Loucy (cell line): ENCODE results near the gene ELAC1.
"Not testable (repeated sequence)": the region's sequence is repeated elsewhere in the genome, so short reads cannot be mapped to it uniquely, and the experiment has no call there.

Experiments used
- H2AFZ ChIP-seq: fragments of 200-600 bp; sonication (generic); 2 replicates; pipeline ENCODE4 v1.6.0; 2016; ENCODE audit warnings: antibody characterized with exemption, mild to moderate bottlenecking, low read length, moderate library complexity
- H3F3A ChIP-seq: fragments of 200-600 bp; 2 replicates; pipeline ENCODE4 v1.6.0; 2016; ENCODE audit warnings: antibody characterized with exemption, low read depth, mild to moderate bottlenecking
- H3K27me3 ChIP-seq: fragments of 200-600 bp; sonication (generic); 2 replicates; pipeline ENCODE4 v1.6.1; 2014; ENCODE audit warnings: low read length, mild to moderate bottlenecking; ENCODE audit not compliant: insufficient read depth, poor library complexity, severe bottlenecking
- H3K36me3 ChIP-seq: fragments of 200-600 bp; sonication (generic); 2 replicates; pipeline ENCODE4 v1.6.1; 2016; ENCODE audit warnings: low read length; ENCODE audit not compliant: insufficient read depth
- H3K4me1 ChIP-seq: fragments of 200-600 bp; sonication (generic); 2 replicates; pipeline ENCODE4 v1.5.1; 2014; ENCODE audit warnings: low read length, mild to moderate bottlenecking; ENCODE audit not compliant: insufficient read depth, poor library complexity, severe bottlenecking
- H3K4me2 ChIP-seq: fragments of 200-600 bp; sonication (generic); 2 replicates; pipeline ENCODE4 v1.6.0; 2014; ENCODE audit warnings: antibody characterized with exemption, low read length, low read depth, mild to moderate bottlenecking; ENCODE audit not compliant: poor library complexity, severe bottlenecking
- H3K4me3 ChIP-seq: fragments of 200-600 bp; sonication (generic); 2 replicates; pipeline ENCODE4 v1.5.1; 2014; ENCODE audit warnings: low read length, mild to moderate bottlenecking, mixed read lengths; ENCODE audit not compliant: poor library complexity, severe bottlenecking
- H3K79me2 ChIP-seq: fragments of 200-600 bp; sonication (generic); 2 replicates; pipeline ENCODE4 v1.6.1; 2014; ENCODE audit warnings: low read length; ENCODE audit not compliant: insufficient read depth
- H3K9ac ChIP-seq: fragments of 200-600 bp; sonication (generic); 2 replicates; pipeline ENCODE4 v1.6.0; 2014; ENCODE audit warnings: mild to moderate bottlenecking, low read depth, low read length, moderate library complexity; ENCODE audit not compliant: poor library complexity, severe bottlenecking
- H3K9me2 ChIP-seq: fragments of 200-600 bp; sonication (generic); replicated peaks from 2 replicates; pipeline ENCODE4 v1.6.1; 2016; ENCODE audit warnings: low read depth, low read length, mixed read lengths
- H3K9me3 ChIP-seq: fragments of 200-600 bp; sonication (generic); 2 replicates; pipeline ENCODE4 v1.6.1; 2014; ENCODE audit warnings: mild to moderate bottlenecking, antibody characterized with exemption, low read length, low read depth; ENCODE audit not compliant: insufficient read depth
- H4K20me1 ChIP-seq: fragments of 200-600 bp; sonication (generic); 2 replicates; pipeline ENCODE4 v1.6.0; 2014; ENCODE audit warnings: antibody characterized with exemption, low read length, mild to moderate bottlenecking; ENCODE audit not compliant: insufficient read depth, poor library complexity, severe bottlenecking
- CTCF ChIP-seq: fragments of 200-600 bp; sonication (generic); conservative IDR thresholded peaks from 2 replicates; pipeline ENCODE4 v1.5.1; 2014; ENCODE audit warnings: mild to moderate bottlenecking, antibody characterized with exemption, low read length
- EZH2phosphoT487 ChIP-seq: fragments of 200-600 bp; IDR thresholded peaks from 2 replicates; pipeline ENCODE4 v1.6.1; 2018; ENCODE audit warnings: antibody characterized with exemption, mild to moderate bottlenecking, moderate library complexity, borderline replicate concordance

Gene ELAC1

GRCh38 chr18:50989711-50990110 lies 21.9 kb downstream of the ELAC1 start:
- Histone ChIP-seq H3F3A (no peaks in the 10 kb centered on the region), H3K9me2 (no peaks in the 10 kb centered on the region), H3K4me3 (no peak overlapping the region), H3K36me3 (no peaks in the 10 kb centered on the region), H3K4me1 (no peaks in the 10 kb centered on the region), H3K9ac (no peak overlapping the region), H3K79me2 (no peaks in the 10 kb centered on the region), H3K9me3 (no peaks in the 10 kb centered on the region), H3K4me2 (no peak overlapping the region), H2AFZ (no peak overlapping the region), H4K20me1 (no peaks in the 10 kb centered on the region), H3K27me3 (no peaks in the 10 kb centered on the region)
- no peak for TF ChIP-seq EZH2phosphoT487
- no peak for TF ChIP-seq CTCF

GRCh38 chr18:50992351-50992762 lies 24.5 kb downstream of the ELAC1 start:
- no peak overlapping the region for H3K9ac ChIP-seq
- H3K4me1 ChIP-seq = no peaks in the 10 kb centered on the region
- H2AFZ ChIP-seq = no peak overlapping the region
- no peaks in the 10 kb centered on the region for H3K9me3 ChIP-seq
- H3K9me2 ChIP-seq = no peaks in the 10 kb centered on the region
- TF ChIP-seq CTCF (no peak), EZH2phosphoT487 (no peak)
- H3K27me3 ChIP-seq = no peaks in the 10 kb centered on the region
- H3K79me2 ChIP-seq = no peaks in the 10 kb centered on the region
- no peak overlapping the region for H3K4me3 ChIP-seq
- no peak overlapping the region for H3K4me2 ChIP-seq
- no peaks in the 10 kb centered on the region for H4K20me1 ChIP-seq
- H3F3A ChIP-seq = no peaks in the 10 kb centered on the region
- no peaks in the 10 kb centered on the region for H3K36me3 ChIP-seq

GRCh38 chr18:50994031-50994430 lies 26.2 kb downstream of the ELAC1 start:
- Histone ChIP-seq H3K9ac (no peak overlapping the region), H3F3A (no peaks in the 10 kb centered on the region), H3K4me3 (no peak overlapping the region), H3K9me3 (no peaks in the 10 kb centered on the region), H3K36me3 (no peaks in the 10 kb centered on the region), H3K4me1 (no peaks in the 10 kb centered on the region), H2AFZ (no peak overlapping the region), H3K79me2 (no peaks in the 10 kb centered on the region), H4K20me1 (no peaks in the 10 kb centered on the region), H3K27me3 (no peaks in the 10 kb centered on the region), H3K9me2 (no peaks in the 10 kb centered on the region), H3K4me2 (no peak overlapping the region)
- no peak for TF ChIP-seq CTCF

GRCh38 chr18:51003174-51003573 lies 35.3 kb downstream of the ELAC1 start:
- not testable (repeated sequence) for H2AFZ ChIP-seq, H3K9me3 ChIP-seq, H3F3A ChIP-seq

More at GRCh38 chr18:51003174-51003573, 35.3 kb downstream of the ELAC1 start:
- not testable (repeated sequence) for H3K4me1 ChIP-seq, H3K4me3 ChIP-seq, H4K20me1 ChIP-seq, H3K79me2 ChIP-seq, H3K4me2 ChIP-seq, H3K9me2 ChIP-seq, H3K27me3 ChIP-seq, H3K36me3 ChIP-seq, H3K9ac ChIP-seq
